DMS 273 (cell line): Measurements from ENCODE around the gene ZNF81.
"Not testable (repeated sequence)": the region's sequence is repeated elsewhere in the genome, so short reads cannot be mapped to it uniquely, and the experiment has no call there.

Source experiments
- DNase-seq: peaks from one replicate; lab custom pipeline; 2025; ENCODE audit not compliant: unreplicated experiment; lab: John Stamatoyannopoulos, UW

Gene ZNF81

DNA sequence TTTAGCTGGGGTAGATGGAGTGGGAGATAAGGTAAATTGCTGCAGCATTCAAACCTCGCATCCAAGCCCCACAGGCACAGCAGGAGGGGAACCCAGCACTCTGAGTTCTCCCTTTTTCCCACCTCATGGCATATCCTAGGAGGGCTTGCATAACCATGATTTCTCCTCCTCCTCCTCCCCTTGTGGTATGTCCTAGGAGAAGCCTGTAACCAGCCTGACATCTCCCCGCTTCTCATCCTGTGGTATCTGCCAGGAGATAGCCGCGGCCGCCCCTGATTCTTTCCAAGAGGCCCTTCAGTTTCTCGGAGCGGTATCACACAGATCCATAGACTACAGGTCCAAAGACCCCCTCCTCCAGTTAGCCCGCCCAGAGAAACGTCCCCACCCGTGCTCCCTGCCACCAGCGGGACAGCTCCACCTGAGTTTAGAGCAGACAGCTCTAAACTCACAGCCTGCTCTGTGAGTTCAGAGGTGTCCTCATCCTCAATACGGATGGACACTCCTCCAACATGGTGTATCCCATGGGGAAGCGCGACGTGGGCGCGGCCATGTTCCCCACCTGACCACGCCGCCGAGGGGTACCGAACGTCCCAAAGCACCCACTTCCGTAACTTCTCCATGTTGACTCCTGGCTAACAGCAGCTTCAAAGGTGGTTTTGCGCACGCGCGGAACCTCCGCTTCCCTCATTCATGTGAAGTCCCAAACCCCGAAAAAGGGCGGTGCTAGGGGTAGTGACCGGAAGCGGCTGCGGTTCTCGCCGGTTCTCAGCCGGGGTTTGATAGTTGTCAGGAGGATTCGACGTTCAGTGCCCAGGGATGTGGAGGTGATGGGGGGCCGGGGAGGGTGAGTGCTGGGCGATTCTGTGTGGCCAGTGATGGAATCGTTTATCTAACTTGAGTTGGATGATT is at the start of gene ZNF81:
Gene ZNF81 (plus strand): TSS at position 739 of the 909 bp plus-strand sequence. CDS start 9,366 bp downstream, outside the sequence.
- peak; percentile 98 for DNase-seq

DNA sequence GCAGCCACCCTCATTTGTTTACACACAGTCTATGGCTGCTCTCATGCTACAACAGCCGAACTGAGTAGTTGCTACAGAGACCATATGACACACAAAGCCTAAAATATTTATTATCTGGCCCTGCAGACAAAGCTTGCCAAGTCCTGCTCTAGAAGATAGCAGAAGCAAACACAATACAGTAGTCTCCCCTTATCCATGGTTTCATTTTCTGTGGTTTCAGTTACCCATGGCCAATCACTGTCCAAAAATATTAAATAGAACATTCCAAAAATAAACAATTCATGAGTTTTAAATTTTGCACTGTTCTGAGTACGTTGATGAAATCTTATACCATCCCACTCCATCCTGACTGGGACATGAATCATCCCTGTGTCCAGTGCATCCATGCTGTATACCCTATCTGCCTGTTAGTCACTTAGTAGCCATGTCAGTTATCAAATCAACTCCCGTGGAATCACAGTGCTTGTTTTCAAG is 40.2 kb upstream of the ZNF81 start:
- no peak for DNase-seq

DNA sequence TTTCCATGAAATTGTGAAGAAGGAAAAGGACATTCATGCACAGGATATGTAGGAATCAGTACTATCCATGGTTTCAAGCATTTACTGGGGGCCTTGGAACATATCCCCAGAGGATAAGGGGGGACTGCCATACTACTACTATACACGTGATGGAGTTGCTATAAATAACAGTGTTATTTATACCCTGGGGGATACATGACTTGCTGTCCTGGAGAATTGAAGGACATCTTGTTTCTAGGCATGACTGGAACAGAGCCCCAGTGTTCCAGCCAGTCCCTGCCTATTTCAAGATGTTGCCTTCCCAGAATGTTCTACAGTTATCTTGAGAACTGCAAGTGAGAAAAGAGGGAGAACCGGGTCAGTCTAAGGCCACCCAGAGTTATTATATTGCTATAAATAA is 39.6 kb upstream of the ZNF81 start:
- no peak for DNase-seq

DNA sequence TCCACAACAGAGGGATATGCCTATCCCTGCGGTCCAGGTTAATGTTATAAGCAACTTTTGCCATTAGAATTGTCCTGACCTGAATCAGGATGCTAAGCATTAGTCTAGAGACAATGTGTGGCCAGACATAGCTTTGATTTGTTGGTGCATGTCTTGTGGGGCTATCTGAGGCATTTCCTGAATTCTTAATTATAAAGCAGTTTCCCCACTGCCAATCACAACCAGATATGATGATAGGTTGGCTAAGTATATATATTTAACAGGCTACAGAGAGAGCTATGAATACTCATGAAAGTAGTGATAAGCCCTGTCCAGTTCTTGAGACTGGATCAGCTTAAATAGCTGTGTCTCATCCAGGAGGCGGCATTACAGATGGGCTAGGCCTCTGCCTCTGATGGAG is 37.8 kb upstream of the ZNF81 start:
- no peak for DNase-seq

DNA sequence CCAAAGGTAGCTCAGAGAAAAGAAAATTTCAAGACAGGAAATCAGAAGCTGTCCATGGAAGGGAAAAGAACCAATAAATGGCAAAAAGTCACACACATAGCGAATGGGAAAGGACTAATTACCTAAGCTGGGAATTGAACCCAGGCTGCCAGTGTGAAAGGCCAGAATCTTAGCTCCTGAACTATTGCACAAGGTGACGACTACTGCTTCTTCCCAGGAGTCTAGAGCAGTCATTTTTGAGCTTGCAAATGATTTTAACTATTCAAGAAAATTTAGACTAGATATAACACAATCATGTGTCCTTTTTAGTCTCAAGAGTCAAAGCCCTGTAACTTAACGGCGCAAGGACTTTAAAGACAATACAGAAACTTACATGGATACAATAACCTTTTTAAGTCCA is 34.1 kb upstream of the ZNF81 start:
- DNase-seq: peak; percentile 84

DNA sequence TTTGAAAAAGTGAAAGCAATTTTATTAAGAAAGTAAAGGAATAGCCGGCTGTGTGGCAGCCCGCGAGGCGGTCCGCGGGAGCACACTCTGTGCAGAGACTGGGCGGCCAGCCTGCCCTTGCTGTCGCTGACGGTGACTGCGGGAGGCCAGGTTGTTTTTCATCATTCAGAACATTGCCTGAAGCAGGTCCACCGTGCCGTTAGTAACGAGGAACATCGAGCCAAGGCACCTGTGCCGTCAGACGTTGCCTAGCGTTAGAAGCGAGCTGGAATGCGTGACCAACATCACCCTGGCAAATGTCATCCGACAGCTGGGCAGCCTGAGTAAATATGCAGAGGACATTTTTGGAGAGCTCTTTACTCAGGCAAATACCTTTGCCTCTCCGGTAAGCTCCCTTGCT is 33.6 kb upstream of the ZNF81 start:
- peak; percentile 53 for DNase-seq

DNA sequence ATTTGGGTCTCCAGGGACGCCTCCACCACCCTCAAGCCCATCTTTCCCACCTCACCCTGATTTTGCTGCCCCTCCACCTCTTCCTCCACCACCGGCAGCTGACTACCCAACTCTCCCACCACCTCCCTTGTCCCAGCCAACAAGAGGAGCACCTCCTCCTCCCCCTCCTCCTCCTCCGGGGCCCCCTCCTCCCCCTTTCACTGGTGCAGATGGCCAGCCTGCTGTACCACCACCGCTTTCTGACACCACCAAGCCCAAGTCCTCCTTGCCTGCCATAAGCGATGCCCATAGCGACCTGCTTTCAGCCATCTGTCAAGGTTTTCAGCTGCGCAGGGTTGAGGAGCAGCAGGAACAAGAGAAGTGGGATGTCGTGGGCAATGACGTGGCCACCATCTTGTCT is 32.4 kb upstream of the ZNF81 start:
- DNase-seq: no peak

DNA sequence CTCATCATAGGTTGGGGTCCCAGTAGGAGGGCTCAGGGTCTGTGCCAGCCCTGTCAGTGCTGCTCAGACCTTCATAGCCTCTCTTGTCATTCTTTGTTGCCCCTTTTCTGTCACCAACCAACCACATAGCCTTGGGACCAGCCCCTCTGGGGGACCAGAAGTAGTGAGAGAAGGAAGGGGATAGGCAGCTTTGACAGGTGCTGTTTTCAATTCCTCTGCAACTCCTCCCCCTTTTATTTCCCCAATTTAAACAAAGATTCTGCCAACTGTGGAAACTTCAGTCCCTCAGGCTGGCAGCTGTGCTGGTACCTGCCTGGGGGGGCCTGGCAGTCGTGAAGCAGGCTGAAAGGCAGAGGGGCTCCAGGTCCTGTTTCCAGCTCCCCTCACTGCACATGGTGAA is 30.9 kb upstream of the ZNF81 start:
- DNase-seq: not testable (repeated sequence)

DNA sequence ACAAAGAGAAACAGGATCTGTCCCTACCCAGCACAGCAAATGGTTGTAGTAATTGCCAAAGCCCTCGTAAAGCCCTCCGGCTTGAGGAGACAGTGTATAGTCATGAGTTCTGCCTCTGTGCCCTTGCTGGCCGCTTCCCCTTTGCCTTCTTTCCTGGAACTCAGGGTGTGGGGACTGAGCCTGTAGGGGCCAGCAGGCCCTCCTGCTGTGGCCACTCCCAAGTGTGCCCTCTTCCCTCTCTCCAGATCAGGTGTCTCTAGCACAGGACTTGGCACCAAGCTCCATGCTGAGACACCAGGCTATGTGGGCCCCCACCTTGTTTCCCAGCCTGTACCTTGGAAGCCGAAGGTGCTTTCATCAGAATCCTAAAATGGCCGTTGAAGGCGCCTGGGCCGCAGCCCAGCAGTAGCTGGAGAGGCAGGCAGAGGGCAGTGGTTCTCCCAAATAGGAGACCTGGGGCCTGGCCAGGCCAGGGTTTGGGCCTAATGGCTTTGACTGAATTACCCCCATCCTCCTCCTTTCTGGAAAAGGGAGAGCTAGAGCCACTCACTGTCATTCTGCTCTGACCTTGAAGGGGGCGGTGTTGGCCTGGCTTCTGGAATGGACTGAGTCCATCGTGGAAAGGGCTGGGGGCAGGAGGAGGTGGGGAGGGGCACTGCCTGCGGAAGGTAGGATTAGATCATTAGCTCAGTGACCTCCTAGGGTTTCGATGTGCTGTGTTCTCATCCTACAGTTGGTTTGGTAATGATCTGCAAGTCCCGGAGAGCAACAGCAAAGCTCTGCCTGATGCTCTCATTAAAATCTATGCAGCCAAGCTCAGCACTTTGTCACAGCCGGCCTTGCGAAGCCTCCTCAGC is 30.1 kb upstream of the ZNF81 start:
- DNase-seq: not testable (repeated sequence)

DNA sequence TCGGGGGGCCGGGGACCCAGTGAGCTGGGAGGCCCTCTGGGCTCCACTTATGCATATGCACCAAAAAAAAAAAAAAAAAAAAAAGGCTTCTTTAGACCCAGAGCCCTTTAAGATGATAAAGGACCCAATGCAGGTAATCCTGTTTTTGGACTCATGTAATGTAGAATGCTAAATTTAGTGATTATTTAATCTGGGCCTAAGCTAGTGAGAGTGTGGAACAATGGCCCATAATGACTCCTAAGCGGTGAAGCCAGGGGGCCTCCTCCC is 29.5 kb upstream of the ZNF81 start:
- not testable (repeated sequence) for DNase-seq

DNA sequence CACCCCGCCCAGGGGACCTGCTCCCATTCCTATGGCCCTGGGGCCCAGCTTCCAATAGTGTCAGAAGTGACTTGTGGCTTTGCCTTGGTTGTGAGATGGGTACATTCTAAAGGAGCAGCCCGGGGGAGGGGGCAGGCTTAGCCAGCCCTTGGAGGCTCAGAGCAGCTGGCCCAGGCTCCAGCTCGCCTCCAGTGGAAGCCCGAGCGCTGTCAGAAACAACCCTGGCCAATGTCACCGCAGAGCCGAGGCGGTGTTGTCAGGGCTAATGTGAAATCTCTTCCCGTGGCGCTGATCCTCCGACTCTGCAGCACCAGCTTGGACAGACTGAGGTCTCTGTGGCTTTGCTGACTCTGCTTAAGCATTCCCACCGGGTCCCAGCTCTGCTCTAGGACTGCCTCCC is 29.2 kb upstream of the ZNF81 start:
- DNase-seq: no peak

DNA sequence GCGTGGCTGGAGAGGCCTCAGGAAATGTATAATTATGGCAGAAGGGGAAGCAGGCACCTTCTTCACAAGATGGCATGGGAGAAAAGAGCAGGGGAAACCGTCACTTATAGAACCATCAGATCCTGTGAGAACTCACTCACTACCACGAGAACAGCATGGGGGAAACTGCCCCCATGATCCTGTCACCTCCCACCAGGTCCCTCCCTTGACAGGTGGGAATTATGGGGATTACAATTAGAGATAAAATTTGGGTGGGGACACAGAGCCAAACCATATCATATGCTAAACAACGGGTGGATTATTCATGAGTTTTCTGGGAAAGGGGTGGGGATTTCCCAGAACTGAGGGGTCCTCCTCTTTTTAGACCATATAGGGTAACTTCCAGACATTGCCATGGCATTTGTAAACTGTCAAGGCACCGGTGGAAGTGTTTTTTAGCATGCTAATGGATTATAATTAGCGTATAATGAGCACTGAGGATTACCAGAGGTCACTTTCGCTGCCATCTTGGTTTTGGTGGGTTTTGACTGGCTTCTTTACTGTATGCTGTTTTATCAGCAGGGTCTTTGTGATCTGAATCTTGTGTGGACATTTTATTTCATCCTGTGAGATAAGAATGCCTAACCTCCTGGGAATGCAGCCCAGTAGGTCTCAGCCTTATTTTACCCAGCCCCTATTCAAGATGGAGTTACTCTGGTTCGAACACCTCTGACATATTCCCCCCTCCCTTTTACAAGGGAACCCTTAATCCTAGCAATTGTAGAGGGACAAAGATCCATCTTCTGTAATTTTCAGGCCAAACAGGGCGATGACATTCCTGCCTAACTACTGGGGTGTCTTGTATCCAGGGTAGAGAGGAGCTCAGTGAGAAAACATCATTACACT is 27.6 kb upstream of the ZNF81 start:
- DNase-seq: no peak

DNA sequence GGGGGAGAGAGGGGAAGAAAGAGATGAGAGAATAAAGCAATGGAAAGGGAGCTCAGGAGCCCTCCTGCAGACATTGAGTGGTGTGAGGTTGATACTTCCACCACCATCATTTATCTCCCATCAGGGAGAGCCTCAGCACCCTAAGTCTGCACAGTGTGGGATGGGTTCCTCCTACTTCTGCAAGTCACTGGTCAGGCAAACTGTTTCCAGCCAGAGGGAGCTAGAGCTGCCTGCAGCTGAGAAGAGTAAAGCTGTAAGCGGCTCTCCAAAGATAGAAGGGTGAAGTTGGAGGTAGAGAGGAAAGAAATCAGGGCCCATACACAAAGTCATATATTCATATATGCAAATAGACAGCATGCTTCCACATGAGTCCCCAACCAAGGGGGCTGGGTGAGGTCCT is 21.9 kb upstream of the ZNF81 start:
- DNase-seq: no peak

DNA sequence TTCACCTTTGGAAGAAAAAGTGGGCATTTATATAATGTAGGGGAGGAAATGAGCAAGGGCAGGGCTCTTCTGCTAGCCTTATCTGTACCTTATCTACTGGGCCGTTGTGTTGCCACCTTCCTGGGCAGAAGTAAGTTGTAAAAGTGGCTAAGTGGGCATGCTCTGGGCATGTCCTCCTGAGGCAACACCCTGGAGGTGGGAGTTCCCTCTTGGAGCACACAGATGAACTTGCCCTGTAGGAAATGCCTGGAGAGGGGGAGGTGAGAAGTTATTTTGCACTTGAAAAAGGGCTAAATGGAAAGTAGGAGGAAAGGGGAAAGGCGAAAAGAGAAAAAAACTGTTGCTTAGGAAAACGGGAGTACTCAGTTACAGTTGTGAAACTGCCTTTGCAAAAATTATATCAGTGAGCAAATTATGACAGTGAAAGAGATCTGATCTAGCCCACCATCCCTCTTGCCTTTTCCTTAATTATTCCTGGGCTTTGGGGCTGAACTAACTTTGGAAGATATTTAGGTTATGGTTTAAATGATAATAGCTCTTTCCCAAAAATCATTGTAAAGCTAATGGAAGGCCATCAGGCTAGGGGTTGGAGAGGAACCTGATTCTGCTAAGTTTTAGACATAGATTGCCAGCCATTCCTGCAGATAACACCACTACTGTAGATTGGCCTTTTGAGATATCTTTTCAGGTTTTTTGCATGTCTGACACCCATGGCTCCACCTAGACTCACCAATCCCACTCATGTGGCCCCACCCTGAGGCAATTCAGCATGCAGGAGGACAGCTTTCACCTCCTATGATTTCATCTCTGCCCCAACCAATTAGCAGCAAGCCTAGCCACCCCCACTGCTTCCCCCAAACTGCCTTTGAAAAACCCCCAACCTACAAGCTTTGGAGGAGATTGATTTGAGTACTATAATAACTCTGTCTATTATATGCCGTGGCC is 20.5 kb upstream of the ZNF81 start:
- DNase-seq: no peak

DNA sequence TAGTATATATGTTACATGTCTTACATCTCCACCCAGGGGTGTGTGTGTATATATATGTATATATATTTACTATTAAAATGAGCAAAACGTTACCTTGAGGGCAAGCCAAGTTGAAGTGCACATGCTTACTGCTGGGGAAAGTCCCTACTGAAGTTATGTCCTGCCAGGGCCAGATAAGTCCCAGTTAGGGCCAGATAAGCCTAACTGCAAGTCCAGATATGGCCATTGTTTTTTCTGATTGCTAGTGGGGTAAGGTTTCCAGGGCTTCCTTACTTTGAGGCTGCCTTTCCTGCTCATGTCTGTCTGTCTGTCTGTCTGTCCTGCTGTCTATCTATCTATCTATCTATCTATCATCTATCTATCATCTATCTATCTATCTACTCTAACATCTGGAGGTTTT is 19.3 kb upstream of the ZNF81 start:
- no peak for DNase-seq

DNA sequence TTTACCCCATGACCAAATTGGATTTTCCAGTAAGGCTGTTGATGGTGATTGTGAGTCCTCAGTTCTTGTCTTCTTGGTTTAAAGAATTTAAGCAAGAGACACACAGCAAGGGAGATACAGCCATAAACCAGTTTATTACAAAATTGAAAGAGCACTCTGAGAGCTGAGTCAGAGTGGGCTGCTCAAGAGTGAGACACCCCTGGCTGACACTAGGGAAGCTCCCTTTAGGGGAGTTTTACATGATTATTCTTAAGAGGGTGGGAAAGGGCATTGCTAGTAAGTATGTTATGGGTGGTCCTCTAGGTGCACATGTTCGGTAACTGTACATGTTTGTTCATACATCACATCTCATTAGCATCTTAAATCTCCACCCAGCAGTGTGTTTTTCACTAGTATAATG is 18.8 kb upstream of the ZNF81 start:
- no peak for DNase-seq

DNA sequence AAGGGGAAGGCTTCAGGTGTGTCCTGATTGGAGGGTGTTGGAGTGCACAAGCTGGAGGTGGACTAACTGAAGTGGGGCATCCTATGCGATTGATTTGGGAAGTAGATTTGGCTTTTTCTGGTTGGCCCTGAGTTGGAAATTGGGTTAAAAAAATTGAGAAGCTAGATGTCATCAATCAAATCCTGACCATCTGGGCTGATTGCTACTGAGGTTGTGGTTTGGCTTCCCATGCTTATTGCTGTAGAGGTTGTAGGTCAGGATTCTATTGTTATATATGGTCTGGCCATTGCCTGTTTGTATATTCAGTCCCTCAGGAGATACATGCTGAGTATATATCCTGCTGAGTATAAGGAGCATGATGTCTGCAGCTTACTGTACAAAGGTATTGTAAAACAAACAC is 7.7 kb upstream of the ZNF81 start:
- DNase-seq: no peak

DNA sequence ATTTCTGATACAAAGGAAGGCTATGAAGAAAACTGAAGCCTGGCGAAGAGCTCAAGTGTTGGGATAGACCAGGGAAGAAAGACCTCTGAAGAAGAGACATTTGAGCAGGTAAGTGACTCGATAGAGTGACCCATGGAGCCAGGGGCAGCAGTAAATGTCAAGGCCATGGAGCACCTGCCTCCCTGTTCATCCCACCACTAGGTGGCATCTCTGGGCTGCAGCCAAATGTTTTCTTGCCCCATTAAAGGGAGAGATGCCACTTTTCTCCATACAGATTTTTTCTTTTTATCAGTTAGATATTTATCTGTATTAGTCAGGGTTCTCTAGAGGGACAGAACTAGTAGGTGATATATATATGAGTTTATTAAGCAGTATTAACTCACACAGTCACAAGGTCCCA is 4.9 kb upstream of the ZNF81 start:
- peak; percentile 81 for DNase-seq

DNA sequence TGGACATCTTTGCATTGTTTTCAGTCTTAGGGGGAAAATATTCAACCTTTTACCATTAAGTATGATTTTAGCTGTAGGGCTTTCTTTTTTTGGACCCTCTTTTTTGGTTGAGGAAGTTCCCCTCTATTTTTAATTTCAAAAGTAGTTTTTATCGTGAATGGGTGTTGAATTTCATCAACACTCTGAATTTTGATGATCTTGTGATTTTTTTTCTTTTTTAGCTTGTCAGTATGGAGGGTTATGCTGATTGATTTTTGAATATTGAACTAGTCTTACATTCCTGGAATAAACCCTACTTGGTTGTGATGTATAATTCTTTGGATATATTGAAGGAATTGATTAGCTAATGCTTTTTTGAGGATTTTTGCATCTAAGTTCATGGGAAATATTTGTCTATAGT is 1.7 kb downstream of the ZNF81 start:
- no peak for DNase-seq

DNA sequence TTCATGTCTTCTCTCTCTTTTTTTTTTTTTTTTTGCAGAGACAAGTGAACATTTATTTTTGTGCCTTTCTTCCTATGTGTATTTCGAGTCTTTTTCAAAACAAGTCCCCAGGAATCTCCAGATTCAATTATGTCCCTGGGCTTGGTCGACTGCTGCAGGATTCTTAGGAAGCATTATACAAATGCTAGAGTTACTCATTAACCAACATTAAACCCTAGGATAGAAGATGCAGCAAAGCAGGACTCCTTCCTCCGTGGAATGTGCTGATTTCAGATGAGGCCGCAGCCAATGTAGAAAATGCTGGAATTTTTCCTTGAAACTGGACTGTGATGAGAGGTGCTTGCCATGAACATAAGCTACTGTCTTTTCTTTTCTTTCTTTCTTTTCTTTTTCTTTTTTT is 3.4 kb downstream of the ZNF81 start:
- no peak for DNase-seq
